ENCODE data around the gene HMGN1.

Gene HMGN1

DNA sequence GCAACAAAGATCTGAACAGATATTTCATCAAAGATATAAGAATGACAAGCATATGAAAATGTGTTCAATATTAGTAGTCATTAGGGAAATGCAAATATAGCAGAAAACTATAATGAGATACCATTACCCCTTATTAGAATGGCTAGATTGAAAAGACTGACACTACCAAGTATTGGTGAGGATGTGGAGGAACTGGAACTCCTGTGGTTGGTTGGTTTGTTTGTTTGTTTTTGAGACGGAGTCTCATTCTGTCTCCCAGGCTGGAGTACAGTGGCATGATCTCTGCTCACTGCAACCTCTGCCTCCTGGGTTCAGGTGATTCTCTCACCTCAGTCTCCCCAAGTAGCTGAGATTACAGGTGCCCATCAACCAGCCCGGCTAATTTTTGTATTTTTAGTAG is 18.9 kb upstream of the HMGN1 start:
- no peak overlapping the region for H3K4me3 ChIP-seq (ENCODE audit: low read length, poor library complexity, severe bottlenecking)
- no peaks in the 10 kb centered on the region for H3F3A ChIP-seq (ENCODE audit: low read depth)
- H2AFZ ChIP-seq (ENCODE audit: low read length): no peak overlapping the region
- H3K9me3 ChIP-seq (ENCODE audit: insufficient read depth, low read depth, low read length): no peaks in the 10 kb centered on the region
- H3K4me1 ChIP-seq (ENCODE audit: insufficient read depth, low read length, poor library complexity, severe bottlenecking): no peaks in the 10 kb centered on the region
- no peaks in the 10 kb centered on the region for H3K9me2 ChIP-seq (replicated peaks; ENCODE audit: low read depth, low read length)
- no peaks in the 10 kb centered on the region for H3K27me3 ChIP-seq (ENCODE audit: insufficient read depth, low read length, poor library complexity, severe bottlenecking)
- no peaks in the 10 kb centered on the region for H3K79me2 ChIP-seq (ENCODE audit: insufficient read depth, low read length)
- TF ChIP-seq, protein P1, sequence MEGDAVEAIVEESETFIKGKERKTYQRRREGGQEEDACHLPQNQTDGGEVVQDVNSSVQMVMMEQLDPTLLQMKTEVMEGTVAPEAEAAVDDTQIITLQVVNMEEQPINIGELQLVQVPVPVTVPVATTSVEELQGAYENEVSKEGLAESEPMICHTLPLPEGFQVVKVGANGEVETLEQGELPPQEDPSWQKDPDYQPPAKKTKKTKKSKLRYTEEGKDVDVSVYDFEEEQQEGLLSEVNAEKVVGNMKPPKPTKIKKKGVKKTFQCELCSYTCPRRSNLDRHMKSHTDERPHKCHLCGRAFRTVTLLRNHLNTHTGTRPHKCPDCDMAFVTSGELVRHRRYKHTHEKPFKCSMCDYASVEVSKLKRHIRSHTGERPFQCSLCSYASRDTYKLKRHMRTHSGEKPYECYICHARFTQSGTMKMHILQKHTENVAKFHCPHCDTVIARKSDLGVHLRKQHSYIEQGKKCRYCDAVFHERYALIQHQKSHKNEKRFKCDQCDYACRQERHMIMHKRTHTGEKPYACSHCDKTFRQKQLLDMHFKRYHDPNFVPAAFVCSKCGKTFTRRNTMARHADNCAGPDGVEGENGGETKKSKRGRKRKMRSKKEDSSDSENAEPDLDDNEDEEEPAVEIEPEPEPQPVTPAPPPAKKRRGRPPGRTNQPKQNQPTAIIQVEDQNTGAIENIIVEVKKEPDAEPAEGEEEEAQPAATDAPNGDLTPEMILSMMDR (conservative IDR thresholded peaks at IDR 0.05; ENCODE audit: low read length): no peak
- no peak for TF ChIP-seq EZH2phosphoT487 (IDR thresholded peaks at IDR 0.05; ENCODE audit: borderline replicate concordance)
- no peak overlapping the region for H3K9ac ChIP-seq (ENCODE audit: low read depth, low read length, poor library complexity, severe bottlenecking)
- no peaks in the 10 kb centered on the region for H3K36me3 ChIP-seq (ENCODE audit: insufficient read depth, low read length)
- no peaks in the 10 kb centered on the region for H4K20me1 ChIP-seq (ENCODE audit: insufficient read depth, low read length, poor library complexity, severe bottlenecking)
- H3K4me2 ChIP-seq (ENCODE audit: low read depth, low read length, poor library complexity, severe bottlenecking): no peak overlapping the region

DNA sequence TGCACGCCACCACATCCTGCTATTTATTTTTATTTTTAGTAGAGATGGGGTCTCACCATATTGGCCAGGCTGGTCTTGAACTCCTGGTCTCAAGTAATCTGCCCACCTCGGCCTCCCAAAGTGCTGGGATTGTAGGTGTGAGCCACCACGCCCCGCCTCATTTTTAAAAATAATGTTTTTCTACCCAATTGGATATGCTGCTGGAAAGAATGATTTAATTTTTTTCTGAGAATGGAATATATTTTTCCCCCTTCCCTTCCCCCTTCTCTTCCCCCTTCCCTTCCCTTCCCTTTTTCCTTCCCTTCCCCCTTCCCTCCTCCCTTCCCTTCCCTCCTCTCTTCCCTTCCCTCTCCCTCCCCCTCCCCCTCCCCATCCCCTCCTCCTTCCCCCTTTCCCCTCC is 17.7 kb upstream of the HMGN1 start:
- no peaks in the 10 kb centered on the region for H3K9me3 ChIP-seq (ENCODE audit: insufficient read depth, low read depth, low read length)
- H3K27me3 ChIP-seq (ENCODE audit: insufficient read depth, low read length, poor library complexity, severe bottlenecking): no peaks in the 10 kb centered on the region
- no peak overlapping the region for H3K4me2 ChIP-seq (ENCODE audit: low read depth, low read length, poor library complexity, severe bottlenecking)
- H3K9me2 ChIP-seq (replicated peaks; ENCODE audit: low read depth, low read length): no peaks in the 10 kb centered on the region
- H3K9ac ChIP-seq (ENCODE audit: low read depth, low read length, poor library complexity, severe bottlenecking): no peak overlapping the region
- TF ChIP-seq, protein P1 (conservative IDR thresholded peaks at IDR 0.05; ENCODE audit: low read length): no peak
- TF ChIP-seq EZH2phosphoT487 (IDR thresholded peaks at IDR 0.05; ENCODE audit: borderline replicate concordance): no peak
- no peaks in the 10 kb centered on the region for H3K36me3 ChIP-seq (ENCODE audit: insufficient read depth, low read length)
- no peaks in the 10 kb centered on the region for H3K4me1 ChIP-seq (ENCODE audit: insufficient read depth, low read length, poor library complexity, severe bottlenecking)
- H3K4me3 ChIP-seq (ENCODE audit: low read length, poor library complexity, severe bottlenecking): no peak overlapping the region
- H4K20me1 ChIP-seq (ENCODE audit: insufficient read depth, low read length, poor library complexity, severe bottlenecking): no peaks in the 10 kb centered on the region
- H3F3A ChIP-seq (ENCODE audit: low read depth): no peaks in the 10 kb centered on the region
- H3K79me2 ChIP-seq (ENCODE audit: insufficient read depth, low read length): no peaks in the 10 kb centered on the region
- no peak overlapping the region for H2AFZ ChIP-seq (ENCODE audit: low read length)

DNA sequence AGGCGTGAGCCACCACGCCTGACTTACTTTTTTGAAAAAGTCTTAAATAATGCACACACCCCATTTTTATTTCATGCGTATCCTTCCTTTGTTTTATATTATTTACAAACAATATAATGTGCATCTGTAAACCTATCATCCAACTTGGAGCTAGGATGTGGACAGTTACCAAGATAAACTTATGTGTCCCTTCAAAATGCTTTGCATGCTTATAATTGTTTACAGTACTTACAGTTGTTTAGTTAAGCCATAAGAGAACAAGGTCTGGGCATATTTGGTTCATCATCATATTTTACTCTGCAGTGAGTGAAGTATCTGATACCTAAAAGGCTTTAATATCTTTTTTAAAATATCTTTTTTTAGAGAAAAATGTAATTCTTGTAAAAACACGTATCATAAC is 16.1 kb upstream of the HMGN1 start:
- Histone ChIP-seq H3K79me2 (ENCODE audit: insufficient read depth, low read length) (no peaks in the 10 kb centered on the region), H4K20me1 (ENCODE audit: insufficient read depth, low read length, poor library complexity, severe bottlenecking) (no peaks in the 10 kb centered on the region), H2AFZ (ENCODE audit: low read length) (no peak overlapping the region), H3K9me3 (ENCODE audit: insufficient read depth, low read depth, low read length) (no peaks in the 10 kb centered on the region), H3K4me1 (ENCODE audit: insufficient read depth, low read length, poor library complexity, severe bottlenecking) (no peaks in the 10 kb centered on the region), H3K27me3 (ENCODE audit: insufficient read depth, low read length, poor library complexity, severe bottlenecking) (no peaks in the 10 kb centered on the region), H3K9me2 (replicated peaks; ENCODE audit: low read depth, low read length) (no peaks in the 10 kb centered on the region), H3K4me2 (ENCODE audit: low read depth, low read length, poor library complexity, severe bottlenecking) (no peak overlapping the region), H3F3A (ENCODE audit: low read depth) (no peaks in the 10 kb centered on the region), H3K4me3 (ENCODE audit: low read length, poor library complexity, severe bottlenecking) (no peak overlapping the region), H3K36me3 (ENCODE audit: insufficient read depth, low read length) (no peaks in the 10 kb centered on the region), H3K9ac (ENCODE audit: low read depth, low read length, poor library complexity, severe bottlenecking) (no peak overlapping the region)
- TF ChIP-seq EZH2phosphoT487 (IDR thresholded peaks at IDR 0.05; ENCODE audit: borderline replicate concordance): no peak
- TF ChIP-seq, protein P1 (conservative IDR thresholded peaks at IDR 0.05; ENCODE audit: low read length): no peak

Measured in Loucy (cell line).